ENCODE measurements around the gene GAB2.

- TF ChIP-seq, protein P1, sequence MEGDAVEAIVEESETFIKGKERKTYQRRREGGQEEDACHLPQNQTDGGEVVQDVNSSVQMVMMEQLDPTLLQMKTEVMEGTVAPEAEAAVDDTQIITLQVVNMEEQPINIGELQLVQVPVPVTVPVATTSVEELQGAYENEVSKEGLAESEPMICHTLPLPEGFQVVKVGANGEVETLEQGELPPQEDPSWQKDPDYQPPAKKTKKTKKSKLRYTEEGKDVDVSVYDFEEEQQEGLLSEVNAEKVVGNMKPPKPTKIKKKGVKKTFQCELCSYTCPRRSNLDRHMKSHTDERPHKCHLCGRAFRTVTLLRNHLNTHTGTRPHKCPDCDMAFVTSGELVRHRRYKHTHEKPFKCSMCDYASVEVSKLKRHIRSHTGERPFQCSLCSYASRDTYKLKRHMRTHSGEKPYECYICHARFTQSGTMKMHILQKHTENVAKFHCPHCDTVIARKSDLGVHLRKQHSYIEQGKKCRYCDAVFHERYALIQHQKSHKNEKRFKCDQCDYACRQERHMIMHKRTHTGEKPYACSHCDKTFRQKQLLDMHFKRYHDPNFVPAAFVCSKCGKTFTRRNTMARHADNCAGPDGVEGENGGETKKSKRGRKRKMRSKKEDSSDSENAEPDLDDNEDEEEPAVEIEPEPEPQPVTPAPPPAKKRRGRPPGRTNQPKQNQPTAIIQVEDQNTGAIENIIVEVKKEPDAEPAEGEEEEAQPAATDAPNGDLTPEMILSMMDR (IDR thresholded peaks at IDR 0.05): no peak
- TF ChIP-seq EZH2 (IDR thresholded peaks at IDR 0.05; ENCODE audit: borderline replicate concordance, insufficient read depth, low read depth, low read length, poor library complexity, severe bottlenecking): no peak
These were observed 183.6 kb downstream of the GAB2 start for GRCh38 chr11:78234006-78234405.
